SK-N-SH (cell line): ENCODE measurements around the gene TKTL1. TPM values are rescaled to one million over a fixed set of nuclear protein-coding genes. Genes with fewer than 3 reads are reported as not detected.

Source experiments
- CTCF ChIA-PET: fragments of 300-600, 350-600 bp; formaldehyde crosslinking; extraction: SDS; loops from one replicate; lab custom pipeline; 2021; lab: Yijun Ruan, JAX
- POLR2A ChIA-PET: fragments of 350-600 bp; sonication (Branson Sonifier 250); formaldehyde crosslinking; extraction: SDS; loops from one replicate; lab custom pipeline; 2020; ENCODE audit warnings: antibody characterized with exemption, inconsistent platforms; lab: Yijun Ruan, JAX
- DNase-seq: peaks from one replicate; pipeline ENCODE4 v3.0.0; 2012
- H2AFZ ChIP-seq: fragments of 200-600 bp; sonication (generic); 2 replicates; pipeline ENCODE4 v1.8.1; 2016; ENCODE audit warnings: antibody characterized with exemption, mild to moderate bottlenecking, low read depth
- H3F3A ChIP-seq: fragments of 200-600 bp; sonication (generic); replicated peaks from 2 replicates; pipeline ENCODE3; 2016; ENCODE audit warnings: antibody characterized with exemption, mild to moderate bottlenecking; ENCODE audit not compliant: insufficient read depth
- H3K27ac ChIP-seq, 2 experiments: fragments of 200-500 bp in 1 of 2; fragments of 200-600 bp in 1 of 2; sonication (Bioruptor generic) in 1 of 2; sonication (generic), shearing (Covaris generic) in 1 of 2; 2 replicates each; pipeline versions ENCODE4 v1.5.1 to v1.6.1; 2014 to 2016; ENCODE audit warnings: low read depth in 2 of 2, inconsistent platforms in 1 of 2, low read length in 1 of 2, mild to moderate bottlenecking in 1 of 2, mixed read lengths in 1 of 2
- H3K27me3 ChIP-seq: fragments of 200-600 bp; sonication (generic), shearing (Covaris generic); 2 replicates; pipeline ENCODE4 v1.6.1; 2016; ENCODE audit warnings: mixed run types; ENCODE audit not compliant: insufficient read depth
- H3K36me3 ChIP-seq, 2 experiments: fragments of 200-500 bp in 1 of 2; fragments of 200-600 bp in 1 of 2; sonication (Bioruptor generic) in 1 of 2; sonication (generic) in 1 of 2; replicated peaks in 1 of 2; 2 replicates each; pipeline versions ENCODE3 to v1.5.1; 2014 to 2016; ENCODE audit warnings: low read length in 1 of 2, mild to moderate bottlenecking in 1 of 2; ENCODE audit not compliant: insufficient read depth in 2 of 2, control insufficient read depth in 1 of 2
- H3K4me1 ChIP-seq, 2 experiments: fragments of 200-500 bp in 1 of 2; fragments of 200-600 bp in 1 of 2; sonication (Bioruptor generic) in 1 of 2; sonication (generic), shearing (Covaris generic) in 1 of 2; 2 replicates each; pipeline versions ENCODE4 v1.5.1 to v1.6.1; 2014 to 2016; ENCODE audit warnings: low read depth in 1 of 2, low read length in 1 of 2, mixed run types in 1 of 2; ENCODE audit not compliant: insufficient read depth in 2 of 2, control insufficient read depth in 1 of 2
- H3K4me2 ChIP-seq: fragments of 200-600 bp; sonication (generic), shearing (Covaris generic); 2 replicates; pipeline ENCODE4 v1.6.1; 2017; ENCODE audit warnings: mixed run types
- H3K4me3 ChIP-seq, 2 experiments: fragments of 200-500 bp in 1 of 2; fragments of 200-600 bp in 1 of 2; sonication (Bioruptor generic) in 1 of 2; sonication (generic), shearing (Covaris generic) in 1 of 2; 2 replicates each; pipeline versions ENCODE4 v1.5.1 to v1.8.1; 2014 to 2016; ENCODE audit warnings: low read depth in 2 of 2, inconsistent platforms in 1 of 2, low read length in 1 of 2, mild to moderate bottlenecking in 1 of 2, mixed read lengths in 1 of 2, moderate library complexity in 1 of 2
- H3K79me2 ChIP-seq: fragments of 200-600 bp; sonication (generic); 2 replicates; pipeline ENCODE4 v1.8.1; 2017; ENCODE audit warnings: mild to moderate bottlenecking; ENCODE audit not compliant: insufficient read depth
- H3K9ac ChIP-seq: fragments of 200-600 bp; sonication (generic); 2 replicates; pipeline ENCODE4 v1.6.1; 2017; ENCODE audit warnings: mixed run types
- H3K9me2 ChIP-seq: fragments of 200-600 bp; sonication (generic); 2 replicates; pipeline ENCODE4 v1.6.1; 2017; ENCODE audit warnings: mixed run types
- H3K9me3 ChIP-seq: fragments of 200-600 bp; sonication (generic); 2 replicates; pipeline ENCODE4 v1.6.1; 2017; ENCODE audit warnings: mixed run types, mild to moderate bottlenecking, moderate library complexity
- H4K20me1 ChIP-seq: fragments of 200-600 bp; sonication (generic); 2 replicates; pipeline ENCODE4 v1.6.1; 2017; ENCODE audit warnings: mild to moderate bottlenecking, mixed run types; ENCODE audit not compliant: insufficient read depth
- ELF1 ChIP-seq: IDR thresholded peaks from 2 replicates; pipeline ENCODE4 v1.4.0; 2012
- EZH2phosphoT487 ChIP-seq: fragments of 200-600 bp; sonication (generic); IDR thresholded peaks from 2 replicates; pipeline ENCODE4 v1.6.1; 2017; ENCODE audit warnings: low read depth, mixed run types, mild to moderate bottlenecking, antibody characterized with exemption, moderate library complexity, borderline replicate concordance
- FOXM1 ChIP-seq: IDR thresholded peaks from 2 replicates; pipeline ENCODE4 v1.4.0; 2012; ENCODE audit warnings: low read depth, mild to moderate bottlenecking
- GABPA ChIP-seq: IDR thresholded peaks from 2 replicates; pipeline ENCODE4 v1.4.0; 2012; ENCODE audit warnings: low read depth, mild to moderate bottlenecking
- GATA2 ChIP-seq: sonication (generic); formaldehyde crosslinking; IDR thresholded peaks from 2 replicates; pipeline ENCODE4 v1.5.0; 2020; ENCODE audit warnings: mild to moderate bottlenecking, missing genetic modification reagents
- IRF3 ChIP-seq: fragments of 150-350 bp; IDR thresholded peaks from 2 replicates; pipeline ENCODE4 v1.6.1; 2016; ENCODE audit warnings: mild to moderate bottlenecking, low read depth, low read length
- JUND ChIP-seq: IDR thresholded peaks from 2 replicates; pipeline ENCODE4 v1.4.0; 2012
- MAX ChIP-seq: IDR thresholded peaks from 2 replicates; pipeline ENCODE4 v1.4.0; 2012; ENCODE audit warnings: low read depth
- MXI1 ChIP-seq: IDR thresholded peaks from 2 replicates; pipeline ENCODE4 v1.6.1; 2012; ENCODE audit warnings: mild to moderate bottlenecking, low read depth, low read length, improper control_type of control experiment
- NFIC ChIP-seq: IDR thresholded peaks from 2 replicates; pipeline ENCODE4 v1.4.0; 2012; ENCODE audit warnings: borderline replicate concordance
- RCOR1 ChIP-seq: fragments of 150-350 bp; IDR thresholded peaks from 2 replicates; pipeline ENCODE4 v1.6.1; 2017; ENCODE audit warnings: antibody characterized with exemption, low read length
- REST ChIP-seq: IDR thresholded peaks from 2 replicates; pipeline ENCODE4 v1.6.1; 2012; ENCODE audit warnings: mild to moderate bottlenecking, low read depth, low read length, moderate library complexity
- RFX5 ChIP-seq: IDR thresholded peaks from 2 replicates; pipeline ENCODE4 v1.6.1; 2012; ENCODE audit warnings: mild to moderate bottlenecking, improper control_type of control experiment, low read length
- SIN3A ChIP-seq: IDR thresholded peaks from 2 replicates; pipeline ENCODE4 v1.6.1; 2012; ENCODE audit warnings: low read depth, mild to moderate bottlenecking, low read length, moderate library complexity, borderline replicate concordance
- TAF1 ChIP-seq: IDR thresholded peaks from 2 replicates; pipeline ENCODE4 v1.6.1; 2012; ENCODE audit warnings: low read depth, mild to moderate bottlenecking, low read length, moderate library complexity, borderline replicate concordance
- TCF12 ChIP-seq: IDR thresholded peaks from 2 replicates; pipeline ENCODE4 v1.4.0; 2012
- YY1 ChIP-seq: IDR thresholded peaks from 2 replicates; pipeline ENCODE4 v1.4.0; 2012; ENCODE audit warnings: low read depth, mild to moderate bottlenecking
- WGBS: methylation state at CpG from one replicate; pipeline ENCODE4 v1.1.6; 2017; ENCODE audit warnings: low lambda C conversion rate; 5-methylcytosine and 5-hydroxymethylcytosine counted together
- polyA plus RNA-seq, 3 experiments: library from polyadenylated mRNA; depleted of rRNA; stranded (reverse); fragments of >200 nt; gene quantifications; 2 replicates each; pipeline ENCODE4 v1.2.3, GENCODE V29; 2012

The TKTL1 gene
- polyA plus RNA-seq, 1 of the 3 experiments (the other 2 are of a cell fraction): not detected

GRCh38 chrX:154365052-154365600 is 69.5 kb downstream of the TKTL1 start:
- POLR2A ChIA-PET: no interaction called here
- peaks cover 84% of the 10 kb centered on the region for H4K20me1 ChIP-seq

More at GRCh38 chrX:154365052-154365600, 69.5 kb downstream of the TKTL1 start:
- Histone ChIP-seq H3K9ac (no peak overlapping the region), H3K4me3 (no peak overlapping the region), H3K4me1 (peaks cover 9 to 17% of the 10 kb centered on the region in 2 experiments; a peak in 2 of 4 replicates), H2AFZ (no peak overlapping the region), H3F3A (peaks cover 30% of the 10 kb centered on the region), H3K79me2 (peaks cover 96% of the 10 kb centered on the region), H3K9me3 (no peaks in the 10 kb centered on the region), H3K4me2 (no peak overlapping the region), H3K27ac (no peak overlapping the region; a peak in 1 of 4 replicates), H3K9me2 (no peaks in the 10 kb centered on the region), H3K36me3 (peaks cover 17 to 57% of the 10 kb centered on the region in 2 experiments), H3K27me3 (no peaks in the 10 kb centered on the region)
- DNase-seq: no peak
- WGBS: 68% methylated on average over 12 of the region's 20 CpGs
- no peak for TF ChIP-seq TCF12
- no peak for TF ChIP-seq YY1
- TF ChIP-seq NFIC: no peak
- TF ChIP-seq MXI1: no peak
- no peak for TF ChIP-seq GABPA
- no peak for TF ChIP-seq MAX
- no peak for TF ChIP-seq JUND
- no peak for TF ChIP-seq SIN3A
- TF ChIP-seq FOXM1: no peak
- no peak for TF ChIP-seq TAF1
- TF ChIP-seq EZH2phosphoT487: no peak
- TF ChIP-seq REST: no peak
- no peak for TF ChIP-seq IRF3
- TF ChIP-seq GATA2 (CRISPR knock-in tag): no peak
- TF ChIP-seq RFX5: no peak
- no peak for TF ChIP-seq RCOR1
- TF ChIP-seq ELF1: no peak
- CTCF ChIA-PET: no interaction called here
